A549 (cell line): ENCODE results near the gene MNDA.

ENCODE experiments used
- CHD2 ChIP-seq: fragments of 150-350 bp; IDR thresholded peaks from 2 replicates; pipeline ENCODE4 v1.6.1; 2014; ENCODE audit warnings: low read length; ENCODE audit not compliant: partially characterized antibody
- CHD4 ChIP-seq: fragments of 200-600 bp; sonication (generic); IDR thresholded peaks from 2 replicates; pipeline ENCODE4 v1.6.1; 2016; ENCODE audit warnings: antibody characterized with exemption, mild to moderate bottlenecking, borderline replicate concordance
- CTCF ChIP-seq: fragments of >200 bp; sonication (Bioruptor Twin); formaldehyde crosslinking; IDR thresholded peaks from 3 replicates; pipeline ENCODE4 v1.5.1; 2016
- EP300 ChIP-seq, 2 experiments: fragments of >200 bp; sonication (Bioruptor Twin); formaldehyde crosslinking; IDR thresholded peaks; 2 replicates in 1 of 2; 3 replicates in 1 of 2; pipeline ENCODE4 v1.6.1; 2016 to 2017
- HDAC2 ChIP-seq: fragments of 200-600 bp; sonication (generic); IDR thresholded peaks from 2 replicates; pipeline ENCODE4 v1.6.1; 2016
- POLR2A ChIP-seq: IDR thresholded peaks from 2 replicates; pipeline ENCODE4 v1.6.1; 2012; ENCODE audit warnings: mild to moderate bottlenecking, low read length
- TF ChIP-seq, protein P1 (sequence below): fragments of >200 bp; sonication (Bioruptor Twin); formaldehyde crosslinking; IDR thresholded peaks from 3 replicates; pipeline ENCODE4 v1.6.1; 2016

- TF ChIP-seq HDAC2 (no peak), EP300 (IDR thresholded peaks at IDR 0.05) (no peak), CHD4 (no peak), POLR2A (no peak), CHD2 (no peak), CTCF (no peak)
- TF ChIP-seq, protein P1, sequence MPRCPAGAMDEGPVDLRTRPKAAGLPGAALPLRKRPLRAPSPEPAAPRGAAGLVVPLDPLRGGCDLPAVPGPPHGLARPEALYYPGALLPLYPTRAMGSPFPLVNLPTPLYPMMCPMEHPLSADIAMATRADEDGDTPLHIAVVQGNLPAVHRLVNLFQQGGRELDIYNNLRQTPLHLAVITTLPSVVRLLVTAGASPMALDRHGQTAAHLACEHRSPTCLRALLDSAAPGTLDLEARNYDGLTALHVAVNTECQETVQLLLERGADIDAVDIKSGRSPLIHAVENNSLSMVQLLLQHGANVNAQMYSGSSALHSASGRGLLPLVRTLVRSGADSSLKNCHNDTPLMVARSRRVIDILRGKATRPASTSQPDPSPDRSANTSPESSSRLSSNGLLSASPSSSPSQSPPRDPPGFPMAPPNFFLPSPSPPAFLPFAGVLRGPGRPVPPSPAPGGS: no peak
These were observed 9.1 kb downstream of the MNDA start for GRCh38 chr1:158840236-158840635.
